GM12875 (cell line): ENCODE measurements around the gene PALLD.

Source experiments
- H3K4me3 ChIP-seq: one replicate; pipeline ENCODE4 v1.5.1; 2011; ENCODE audit warnings: low read depth, low read length, control low read depth
- CTCF ChIP-seq: IDR thresholded peaks from 2 replicates; pipeline ENCODE4 v1.5.1; 2011; ENCODE audit warnings: low read depth, mild to moderate bottlenecking, control low read depth, inconsistent platforms, low read length, moderate library complexity, borderline replicate concordance; ENCODE audit not compliant: insufficient read depth

PALLD gene

DNA sequence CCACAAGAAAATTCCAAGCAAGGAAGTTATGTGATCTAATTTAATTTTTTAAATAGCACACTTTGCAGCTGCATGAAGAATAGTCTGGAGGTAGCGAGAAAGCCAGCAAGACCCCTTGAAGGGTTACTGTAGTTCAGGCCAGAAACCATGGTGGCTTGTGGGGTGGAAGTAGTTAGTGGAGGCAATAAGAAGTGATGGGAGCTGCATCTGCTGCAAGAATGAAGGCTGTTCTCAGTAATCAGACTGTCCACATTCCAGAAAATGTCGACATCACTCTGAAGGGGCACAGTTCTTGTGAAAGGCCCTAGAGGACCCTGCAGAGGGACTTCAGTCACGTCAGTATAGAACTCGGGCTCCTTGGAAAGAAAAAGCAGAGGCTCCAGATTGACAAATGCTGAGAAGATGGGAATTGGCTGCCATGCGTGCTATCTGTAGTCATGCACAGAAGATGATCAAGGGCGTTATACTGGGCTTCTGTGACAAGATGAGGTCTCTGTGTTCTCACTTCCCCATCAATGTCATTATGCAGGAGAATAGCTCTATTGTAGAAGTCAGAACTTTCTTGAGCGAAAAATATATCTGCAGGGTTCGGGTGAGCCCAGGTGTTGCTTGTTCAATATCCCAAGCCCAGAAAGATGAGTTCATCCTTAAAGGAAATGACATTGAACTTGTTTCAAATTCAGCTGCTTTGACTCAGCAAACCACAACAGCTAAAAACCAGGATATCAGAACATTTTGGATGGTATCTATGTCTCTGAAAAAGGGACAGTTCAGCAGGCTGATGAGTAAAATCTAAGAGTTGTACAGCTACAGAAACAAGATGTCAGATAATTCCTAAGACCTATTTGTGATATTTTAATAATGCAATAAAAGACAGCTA lies 259.0 kb downstream of the PALLD start:
- no peak overlapping the region for H3K4me3 ChIP-seq
- no peak for TF ChIP-seq CTCF

- no peak for TF ChIP-seq CTCF
- no peak overlapping the region for H3K4me3 ChIP-seq
These were observed 260.6 kb downstream of the PALLD start for GRCh38 chr4:168757500-168757899.

- H3K4me3 ChIP-seq = no peak overlapping the region
- no peak for TF ChIP-seq CTCF
These were observed 261.6 kb downstream of the PALLD start for GRCh38 chr4:168758351-168758876.

GRCh38 chr4:168759321-168759720 lies 262.5 kb downstream of the PALLD start:
- no peak overlapping the region for H3K4me3 ChIP-seq
- no peak for TF ChIP-seq CTCF

DNA sequence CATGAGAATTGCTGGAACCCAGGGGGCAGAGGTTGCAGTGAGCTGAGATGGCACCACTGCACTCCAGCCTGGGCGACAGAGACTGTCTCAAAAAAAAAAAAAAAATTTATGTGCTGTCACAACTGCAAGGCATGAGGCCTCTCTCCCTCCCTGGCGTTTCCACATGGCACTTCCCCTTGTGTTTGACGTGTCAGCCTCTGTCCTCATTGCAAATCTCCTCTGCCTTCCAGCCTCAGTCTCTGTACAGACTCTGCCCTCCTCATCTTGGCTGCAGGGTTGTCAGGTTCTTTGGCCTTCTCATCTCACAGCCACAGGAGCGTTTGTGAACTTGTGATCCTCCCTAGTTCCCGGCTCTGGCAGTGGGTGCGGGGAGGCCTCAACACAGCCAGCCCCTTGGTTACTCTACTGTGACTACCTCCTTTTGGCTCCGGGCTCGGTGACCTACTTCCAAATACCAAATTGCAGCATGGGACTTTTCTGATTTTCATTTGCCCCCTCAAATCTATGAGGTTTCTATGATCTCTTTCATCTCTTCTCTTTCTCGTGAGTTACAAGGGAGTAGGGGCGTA lies 263.2 kb downstream of the PALLD start:
- no peak for TF ChIP-seq CTCF

GRCh38 chr4:168761066-168761465 lies 264.2 kb downstream of the PALLD start:
- no peak overlapping the region for H3K4me3 ChIP-seq
- TF ChIP-seq CTCF = no peak

More for the DNA sequence above, 263.2 kb downstream of the PALLD start:
- no peak overlapping the region for H3K4me3 ChIP-seq
